MM.1S (cell line): ENCODE data around the gene SH2D1B.

Experiments
- DNase-seq: peaks from one replicate; pipeline ENCODE4 v3.0.0-alpha.2; 2015
- H2AFZ ChIP-seq: fragments of 300-600 bp; sonication (generic); 2 replicates; pipeline ENCODE4 v1.6.0; 2016; ENCODE audit warnings: antibody characterized with exemption, low read length
- H3F3A ChIP-seq: fragments of 300-600 bp; sonication (generic); 2 replicates; pipeline ENCODE4 v1.6.1; 2016; ENCODE audit warnings: mild to moderate bottlenecking, antibody characterized with exemption, low read length, moderate library complexity, mixed read lengths; ENCODE audit not compliant: insufficient read depth
- H3K27ac ChIP-seq: fragments of 300-600 bp; sonication (generic); 2 replicates; pipeline ENCODE4 v1.5.1; 2016; ENCODE audit warnings: mild to moderate bottlenecking, low read length
- H3K27me3 ChIP-seq: fragments of 300-600 bp; sonication (generic); replicated peaks from 2 replicates; pipeline ENCODE4 v1.6.0; 2016; ENCODE audit warnings: low read length; ENCODE audit not compliant: insufficient read depth
- H3K36me3 ChIP-seq: fragments of 300-600 bp; sonication (generic); replicated peaks from 2 replicates; pipeline ENCODE4 v1.6.1; 2016; ENCODE audit warnings: mild to moderate bottlenecking, low read length, mixed read lengths; ENCODE audit not compliant: insufficient read depth
- H3K4me1 ChIP-seq: fragments of 300-600 bp; sonication (generic); 2 replicates; pipeline ENCODE4 v1.6.1; 2016; ENCODE audit warnings: low read length, mixed read lengths
- H3K4me2 ChIP-seq: fragments of 300-600 bp; sonication (generic); 2 replicates; pipeline ENCODE4 v1.6.0; 2016; ENCODE audit warnings: low read depth, low read length
- H3K4me3 ChIP-seq: fragments of 300-600 bp; sonication (generic); 2 replicates; pipeline ENCODE4 v1.5.1; 2016; ENCODE audit warnings: low read length, mixed read lengths
- H3K79me2 ChIP-seq: fragments of 300-600 bp; sonication (generic); 2 replicates; pipeline ENCODE4 v1.6.1; 2016; ENCODE audit warnings: mixed run types, low read length, mixed read lengths
- H3K9ac ChIP-seq: fragments of 300-600 bp; sonication (generic); 2 replicates; pipeline ENCODE4 v1.6.1; 2016; ENCODE audit warnings: low read length, mixed read lengths
- H3K9me2 ChIP-seq: fragments of 300-600 bp; sonication (generic); replicated peaks from 2 replicates; pipeline ENCODE4 v1.6.1; 2016; ENCODE audit warnings: mild to moderate bottlenecking, low read length, mixed read lengths; ENCODE audit not compliant: insufficient read depth
- H3K9me3 ChIP-seq: fragments of 300-600 bp; sonication (generic); replicated peaks from 2 replicates; pipeline ENCODE4 v1.6.1; 2016; ENCODE audit warnings: mild to moderate bottlenecking, low read length, mixed read lengths; ENCODE audit not compliant: insufficient read depth
- H4K20me1 ChIP-seq: fragments of 300-600 bp; sonication (generic); 2 replicates; pipeline ENCODE4 v1.6.1; 2016; ENCODE audit warnings: mild to moderate bottlenecking, low read length, moderate library complexity, mixed read lengths; ENCODE audit not compliant: insufficient read depth
- EZH2 ChIP-seq: fragments of 300-600 bp; sonication (generic); optimal IDR thresholded peaks from 2 replicates; pipeline ENCODE3; 2017; ENCODE audit warnings: low read depth, mild to moderate bottlenecking, antibody characterized with exemption, low read length, mixed read lengths
- EZH2phosphoT487 ChIP-seq: fragments of 300-600 bp; sonication (generic); IDR thresholded peaks from 2 replicates; pipeline ENCODE4 v1.6.1; 2018; ENCODE audit warnings: antibody characterized with exemption, low read length
- TF ChIP-seq, protein P1 (sequence below): fragments of 300-600 bp; sonication (generic); IDR thresholded peaks from 2 replicates; pipeline ENCODE4 v1.5.1; 2016; ENCODE audit warnings: antibody characterized with exemption, low read length, mixed read lengths

The SH2D1B gene

DNA sequence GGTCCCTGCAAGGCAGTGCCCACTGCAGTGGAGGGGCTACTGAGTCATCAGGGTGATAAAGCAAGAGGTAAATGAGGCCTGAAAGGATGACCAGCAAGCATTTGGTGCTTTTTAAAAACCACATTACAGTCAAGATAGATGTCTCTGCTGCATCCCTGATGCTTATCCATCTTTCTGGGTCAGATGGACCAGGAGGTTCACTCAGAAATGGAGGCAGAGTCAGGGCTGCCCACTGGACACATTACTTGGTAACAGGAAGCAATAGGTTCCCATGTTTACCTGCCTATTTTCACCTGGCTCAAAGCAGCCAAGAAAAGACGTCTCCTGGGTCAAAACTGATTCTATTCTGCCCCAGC is 38.9 kb downstream of the SH2D1B start:
- Histone ChIP-seq H3K9me3 (no peaks in the 10 kb centered on the region), H3K4me1 (no peaks in the 10 kb centered on the region), H3F3A (no peaks in the 10 kb centered on the region), H3K9ac (no peak overlapping the region), H3K4me3 (no peak overlapping the region), H3K4me2 (no peak overlapping the region), H3K27me3 (no peaks in the 10 kb centered on the region), H3K9me2 (no peaks in the 10 kb centered on the region), H2AFZ (no peak overlapping the region), H4K20me1 (no peaks in the 10 kb centered on the region), H3K79me2 (no peaks in the 10 kb centered on the region), H3K36me3 (no peaks in the 10 kb centered on the region), H3K27ac (no peak overlapping the region)
- DNase-seq: no peak
- TF ChIP-seq EZH2phosphoT487 (no peak), EZH2 (no peak)
- TF ChIP-seq, protein P1, sequence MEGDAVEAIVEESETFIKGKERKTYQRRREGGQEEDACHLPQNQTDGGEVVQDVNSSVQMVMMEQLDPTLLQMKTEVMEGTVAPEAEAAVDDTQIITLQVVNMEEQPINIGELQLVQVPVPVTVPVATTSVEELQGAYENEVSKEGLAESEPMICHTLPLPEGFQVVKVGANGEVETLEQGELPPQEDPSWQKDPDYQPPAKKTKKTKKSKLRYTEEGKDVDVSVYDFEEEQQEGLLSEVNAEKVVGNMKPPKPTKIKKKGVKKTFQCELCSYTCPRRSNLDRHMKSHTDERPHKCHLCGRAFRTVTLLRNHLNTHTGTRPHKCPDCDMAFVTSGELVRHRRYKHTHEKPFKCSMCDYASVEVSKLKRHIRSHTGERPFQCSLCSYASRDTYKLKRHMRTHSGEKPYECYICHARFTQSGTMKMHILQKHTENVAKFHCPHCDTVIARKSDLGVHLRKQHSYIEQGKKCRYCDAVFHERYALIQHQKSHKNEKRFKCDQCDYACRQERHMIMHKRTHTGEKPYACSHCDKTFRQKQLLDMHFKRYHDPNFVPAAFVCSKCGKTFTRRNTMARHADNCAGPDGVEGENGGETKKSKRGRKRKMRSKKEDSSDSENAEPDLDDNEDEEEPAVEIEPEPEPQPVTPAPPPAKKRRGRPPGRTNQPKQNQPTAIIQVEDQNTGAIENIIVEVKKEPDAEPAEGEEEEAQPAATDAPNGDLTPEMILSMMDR: no peak

DNA sequence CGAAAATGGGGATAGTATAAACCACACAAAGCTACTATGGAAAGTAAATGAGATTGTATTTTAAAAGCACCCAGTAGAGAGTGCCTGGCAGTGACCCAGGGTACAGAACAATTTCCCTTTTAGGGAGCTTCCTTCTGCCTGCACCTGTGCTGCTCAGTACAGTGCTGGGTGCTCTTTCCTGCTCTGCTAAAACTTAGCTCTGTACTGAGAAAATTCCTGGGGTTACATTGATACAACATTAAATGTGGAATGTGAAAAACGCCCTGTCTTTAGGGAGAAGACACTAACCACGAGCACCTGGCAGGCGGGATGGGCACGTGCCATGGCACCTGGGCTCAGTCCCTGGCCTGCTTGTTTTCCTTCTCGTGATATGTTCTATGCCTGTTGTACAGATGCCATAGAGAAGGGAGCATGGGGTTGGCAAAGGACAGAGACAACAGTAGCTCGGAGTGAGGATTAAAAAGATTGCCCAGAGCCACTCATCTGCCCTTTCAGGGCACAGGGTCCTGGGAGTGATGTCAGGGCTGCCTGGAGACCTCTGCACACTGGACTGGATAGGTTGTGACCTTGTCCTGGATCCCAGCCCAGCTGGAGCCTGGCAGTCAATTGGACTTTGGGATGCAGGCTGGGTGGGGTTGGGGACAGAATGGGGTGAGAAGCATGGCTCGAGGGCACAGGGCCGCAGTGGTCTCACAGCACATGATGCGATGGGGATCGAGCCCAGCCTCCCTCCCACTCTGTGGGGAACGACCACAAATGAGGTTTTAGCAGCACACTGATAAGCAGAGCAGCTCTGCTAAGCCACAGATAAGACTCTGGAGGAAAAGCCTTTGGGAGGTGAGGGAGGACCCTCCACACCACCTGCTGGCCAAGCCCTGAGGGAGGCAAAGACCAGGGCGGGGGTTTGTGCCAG is 39.5 kb downstream of the SH2D1B start:
- no peak for TF ChIP-seq EZH2
- TF ChIP-seq, protein P1: no peak
- TF ChIP-seq EZH2phosphoT487: no peak
- no peak overlapping the region for H2AFZ ChIP-seq
- H3K4me1 ChIP-seq: no peaks in the 10 kb centered on the region
- no peak overlapping the region for H3K4me3 ChIP-seq
- no peaks in the 10 kb centered on the region for H3K79me2 ChIP-seq
- no peak overlapping the region for H3K4me2 ChIP-seq
- no peak for DNase-seq
- no peaks in the 10 kb centered on the region for H3F3A ChIP-seq
- H4K20me1 ChIP-seq: no peaks in the 10 kb centered on the region
- H3K27ac ChIP-seq: no peak overlapping the region
- H3K9me2 ChIP-seq: no peaks in the 10 kb centered on the region
- H3K9me3 ChIP-seq: no peaks in the 10 kb centered on the region
- no peaks in the 10 kb centered on the region for H3K36me3 ChIP-seq
- no peaks in the 10 kb centered on the region for H3K27me3 ChIP-seq
- H3K9ac ChIP-seq: no peak overlapping the region

DNA sequence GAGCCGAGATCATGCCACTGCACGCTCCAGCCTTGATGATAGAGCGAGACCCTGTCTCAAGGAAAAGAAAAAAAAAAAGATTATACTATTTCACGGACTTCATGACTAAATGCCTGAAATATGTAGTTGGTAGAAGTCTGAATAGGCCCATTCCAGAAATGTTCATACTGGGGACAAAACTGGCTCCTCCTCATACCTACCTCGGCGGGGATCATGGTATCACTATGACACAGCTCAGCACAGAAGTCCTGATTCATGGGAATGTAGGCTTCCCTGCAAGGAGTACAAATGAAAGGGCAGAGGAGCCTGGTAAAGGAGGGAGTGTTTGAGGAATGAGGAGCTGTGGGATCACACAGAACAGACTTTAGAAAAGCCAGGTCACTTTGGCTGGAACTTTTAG is 40.3 kb downstream of the SH2D1B start:
- Histone ChIP-seq H2AFZ (no peak overlapping the region), H3K9me2 (no peaks in the 10 kb centered on the region), H3K9ac (no peak overlapping the region), H3K4me1 (no peaks in the 10 kb centered on the region), H3K4me3 (no peak overlapping the region), H3K27ac (no peak overlapping the region), H3K79me2 (no peaks in the 10 kb centered on the region), H3K9me3 (no peaks in the 10 kb centered on the region), H3F3A (no peaks in the 10 kb centered on the region), H3K36me3 (no peaks in the 10 kb centered on the region), H4K20me1 (no peaks in the 10 kb centered on the region), H3K4me2 (no peak overlapping the region), H3K27me3 (no peaks in the 10 kb centered on the region)
- TF ChIP-seq, protein P1: no peak
- no peak for TF ChIP-seq EZH2phosphoT487
- TF ChIP-seq EZH2: no peak
- no peak for DNase-seq
